Body of pancreas (tissue), 4 donors: ENCODE results near the gene ANTXR1. TPM values are rescaled to one million over a fixed set of nuclear protein-coding genes. Genes with fewer than 3 reads are reported as not detected.

Experiments used
- ATAC-seq: fragments of 150-250 bp; one replicate; pipeline ENCODE4 v1.9.1; 2016
- DNase-seq, 4 donors: peaks; one replicate each; pipeline ENCODE4 v3.0.0-alpha.2; 2019
- H3K27ac ChIP-seq, 4 donors: fragments of 200-600 bp; sonication (generic); 1 replicate in 3 of 4; 2 replicates in 1 of 4; pipeline versions ENCODE4 v1.5.1 to v1.6.1; 2016 to 2019; ENCODE audit warnings: mild to moderate bottlenecking in 1 of 4, mixed read lengths in 1 of 4, moderate library complexity in 1 of 4
- H3K27me3 ChIP-seq, 2 donors: fragments of 200-600 bp; sonication (generic); one replicate each; pipeline ENCODE4 v1.6.0; 2016; ENCODE audit warnings: mild to moderate bottlenecking in 1 of 2
- H3K36me3 ChIP-seq, 2 donors: fragments of 200-600 bp; sonication (generic); replicated peaks in 1 of 2; 2 replicates each; pipeline ENCODE4 v1.5.1; 2016; ENCODE audit warnings: low read depth in 2 of 2; ENCODE audit not compliant: insufficient read depth in 1 of 2
- H3K4me1 ChIP-seq: fragments of 200-600 bp; sonication (generic); one replicate; pipeline ENCODE4 v1.6.0; 2016
- H3K4me3 ChIP-seq, 2 donors: fragments of 200-600 bp; sonication (generic); 1 replicate in 1 of 2; 2 replicates in 1 of 2; pipeline ENCODE4 v1.5.1; 2016 to 2019
- H3K9me3 ChIP-seq, 3 donors: fragments of 200-600 bp; sonication (generic); 1 replicate in 2 of 3; 2 replicates in 1 of 3; pipeline ENCODE4 v1.5.1; 2016
- CTCF ChIP-seq, 7 experiments: fragments of 450-650 bp in 4 of 7; fragments of 200-600 bp in 3 of 7; sonication (generic) in 3 of 7; IDR thresholded peaks; one replicate each; pipeline ENCODE4 v1.5.1; 2016 to 2019; ENCODE audit warnings: antibody characterized with exemption in 7 of 7
- POLR2A ChIP-seq, 3 donors: fragments of 450-650 bp; IDR thresholded peaks; one replicate each; pipeline ENCODE4 v1.6.1; 2016; ENCODE audit warnings: antibody characterized with exemption in 3 of 3, mild to moderate bottlenecking in 2 of 3
- WGBS, 2 donors: methylation state at CpG; one replicate each; pipeline ENCODE4 v1.1.5; 2017; 5-methylcytosine and 5-hydroxymethylcytosine counted together
- intact Hi-C: fragments of 100-400 bp; cut with DNase I; formaldehyde crosslinking; loops from one replicate; pipeline ENCODE4 v1.15.1; 2023
- total RNA-seq, 2 donors: library from RNA; depleted of rRNA; stranded (reverse); fragments of >200 nt; gene quantifications; one replicate each; pipeline ENCODE4 v1.1.0, GENCODE V29; 2016

Gene ANTXR1
- total RNA-seq, 2 donors from 2014 or later = 9.3 to 11.2 TPM

- H3K36me3 ChIP-seq = no peaks in the 10 kb centered on the region
- no peak overlapping the region for H3K4me3 ChIP-seq
- TF ChIP-seq POLR2A (IDR thresholded peaks at IDR 0.05) (no peak), CTCF (IDR thresholded peaks at IDR 0.05) (no peak)
- intact Hi-C loops = no loop called here
- 70 to 80% methylated on average over 1 of the region's 1 CpG for WGBS, 2 donors
- H3K9me3 ChIP-seq = no peaks in the 10 kb centered on the region
- DNase-seq (no peak), ATAC-seq (no peak)
- H3K27me3 ChIP-seq = no peaks in the 10 kb centered on the region
- no peaks in the 10 kb centered on the region for H3K4me1 ChIP-seq
- no peak overlapping the region for H3K27ac ChIP-seq
These were observed 167.2 kb downstream of the ANTXR1 start for GRCh38 chr2:69180227-69180626.

GRCh38 chr2:69180974-69181373, 168.0 kb downstream of the ANTXR1 start:
- no peaks in the 10 kb centered on the region for H3K36me3 ChIP-seq
- H3K9me3 ChIP-seq = no peaks in the 10 kb centered on the region
- TF ChIP-seq CTCF (IDR thresholded peaks at IDR 0.05) = no peak
- no peak for TF ChIP-seq POLR2A (IDR thresholded peaks at IDR 0.05)
- WGBS, 2 donors = 59 to 62% methylated on average over 1 of the region's 1 CpG
- H3K4me1 ChIP-seq = no peaks in the 10 kb centered on the region
- H3K27ac ChIP-seq = no peak overlapping the region
- H3K4me3 ChIP-seq = no peak overlapping the region
- DNase-seq (no peak), ATAC-seq (no peak)
- no peaks in the 10 kb centered on the region for H3K27me3 ChIP-seq
- intact Hi-C loops = no loop called here

GRCh38 chr2:69181806-69182427, 168.9 kb downstream of the ANTXR1 start:
- ATAC-seq (no peak), DNase-seq (no peak)
- no peak overlapping the region for H3K27ac ChIP-seq
- intact Hi-C loops = no loop called here
- H3K9me3 ChIP-seq = no peaks in the 10 kb centered on the region
- TF ChIP-seq POLR2A (IDR thresholded peaks at IDR 0.05) = no peak
- no peak for TF ChIP-seq CTCF (IDR thresholded peaks at IDR 0.05)
- H3K4me1 ChIP-seq = no peaks in the 10 kb centered on the region
- H3K4me3 ChIP-seq = no peak overlapping the region
- no peaks in the 10 kb centered on the region for H3K27me3 ChIP-seq
- 79 to 84% methylated on average over 13 of the region's 13 CpGs for WGBS, 2 donors
- no peaks in the 10 kb centered on the region for H3K36me3 ChIP-seq

- Histone ChIP-seq H3K9me3 (no peaks in the 10 kb centered on the region), H3K27ac (no peak overlapping the region), H3K4me3 (no peak overlapping the region), H3K4me1 (no peaks in the 10 kb centered on the region), H3K36me3 (no peaks in the 10 kb centered on the region), H3K27me3 (no peaks in the 10 kb centered on the region)
- no peak for DNase-seq
- WGBS, 2 donors = 79 to 92% methylated on average over 2 of the region's 2 CpGs
- TF ChIP-seq CTCF (IDR thresholded peaks at IDR 0.05) = no peak
- TF ChIP-seq POLR2A (IDR thresholded peaks at IDR 0.05) = no peak
- intact Hi-C loops = no loop called here
- ATAC-seq = no peak
These were observed 170.7 kb downstream of the ANTXR1 start for GRCh38 chr2:69183659-69184058.

- no peak for DNase-seq
- H3K36me3 ChIP-seq = no peaks in the 10 kb centered on the region
- WGBS, 2 donors = 87 to 90% methylated on average over 5 of the region's 5 CpGs
- H3K4me3 ChIP-seq = no peak overlapping the region
- TF ChIP-seq CTCF (IDR thresholded peaks at IDR 0.05) (no peak), POLR2A (IDR thresholded peaks at IDR 0.05) (no peak)
- intact Hi-C loops = no loop called here
- ATAC-seq = no peak
- H3K27ac ChIP-seq = no peak overlapping the region
- no peaks in the 10 kb centered on the region for H3K27me3 ChIP-seq
- no peaks in the 10 kb centered on the region for H3K4me1 ChIP-seq
- H3K9me3 ChIP-seq = no peaks in the 10 kb centered on the region
These were observed 171.2 kb downstream of the ANTXR1 start for GRCh38 chr2:69184224-69184623.
